Hypothalamus (tissue), 51 donors: ENCODE data around the gene RBM41.
A peak's percentile ranks its signal among the peaks of the same experiment; 100 is the strongest.

Experiments
- DNase-seq, 51 donors: peaks; one replicate each; lab custom pipeline; 2025; lab: John Stamatoyannopoulos, UW

The RBM41 gene

DNA sequence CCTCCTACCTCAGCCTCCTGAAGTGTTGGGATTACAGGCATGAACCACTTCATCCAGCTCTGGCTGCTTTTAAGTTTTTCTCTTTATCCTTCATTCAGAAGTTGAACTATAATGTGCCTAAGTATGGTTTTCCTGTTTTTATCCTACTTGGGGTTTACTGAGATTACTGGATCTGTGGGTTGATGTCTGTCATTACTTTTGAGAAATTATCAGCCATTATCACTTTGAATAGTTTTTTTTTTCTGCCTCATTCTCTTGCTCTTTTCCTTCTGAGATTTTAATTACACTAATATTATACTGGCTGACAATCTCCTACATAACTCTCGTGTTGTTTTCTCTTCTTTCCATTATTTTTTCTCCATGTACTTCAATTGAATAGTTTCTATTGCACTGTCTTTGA is 71.0 kb downstream of the RBM41 start:
- no peak for DNase-seq

DNA sequence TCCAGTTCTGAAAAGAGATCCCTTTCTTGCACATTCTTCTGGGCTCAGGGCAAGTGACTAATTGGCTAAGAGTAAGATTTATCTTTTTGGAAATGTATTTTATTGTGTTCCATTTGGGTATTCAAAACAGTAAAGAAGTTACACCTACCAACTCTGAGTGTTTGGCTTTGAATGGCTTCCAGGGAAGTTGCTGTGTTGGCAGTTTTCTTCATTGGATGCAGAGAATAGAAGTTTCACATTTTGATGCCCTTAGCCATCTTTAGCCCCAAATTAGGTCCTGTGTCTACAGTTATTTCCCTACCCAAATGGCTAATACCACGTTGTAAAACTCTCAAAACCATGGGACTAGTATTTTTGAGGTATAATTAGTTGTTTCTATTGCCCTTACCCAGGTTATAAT is 88.9 kb downstream of the RBM41 start:
- no peak for DNase-seq

DNA sequence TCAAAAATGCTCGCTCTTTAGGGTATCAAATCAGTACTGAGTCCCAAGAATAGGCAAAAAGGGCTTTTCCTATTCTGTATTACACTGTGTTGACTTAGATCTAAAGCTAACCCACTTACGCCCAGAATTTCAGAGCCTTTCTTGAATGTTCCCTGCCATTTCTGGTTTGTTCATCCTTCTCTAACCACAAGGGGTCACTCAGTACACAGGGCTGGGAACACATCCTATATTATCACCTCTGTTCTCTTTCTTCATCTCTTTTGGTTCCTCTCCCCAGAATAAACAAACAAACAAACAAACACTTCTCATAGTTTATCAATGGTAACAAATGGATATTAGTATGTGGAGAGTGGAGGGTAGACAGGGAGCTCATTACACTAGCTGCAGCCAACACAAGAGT is 93.1 kb downstream of the RBM41 start:
- peak in 2 of 51 donors; percentile 0 for DNase-seq

DNA sequence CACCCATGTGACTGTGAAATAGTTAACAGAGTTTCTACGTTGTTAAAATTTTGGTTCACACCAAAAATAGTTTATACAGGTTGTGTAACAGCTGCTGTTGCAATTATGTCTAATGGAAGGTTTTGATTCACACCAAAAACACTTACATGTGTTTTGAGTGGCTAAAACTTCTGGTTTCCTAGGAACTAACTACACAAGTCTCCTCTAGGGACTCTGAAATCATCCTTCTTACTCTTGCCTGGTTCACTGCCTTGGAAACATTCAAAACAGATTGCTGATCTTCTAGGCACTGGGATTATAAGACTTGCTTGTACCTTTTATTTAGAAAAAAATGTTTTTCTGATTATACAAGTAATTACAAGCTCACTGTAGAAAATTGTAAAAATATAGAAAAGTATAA is 103.7 kb downstream of the RBM41 start:
- DNase-seq = no peak
